Left ventricle myocardium inferior (tissue), 1 donor: ENCODE measurements around the gene TFEB. TPM values are rescaled to one million over a fixed set of nuclear protein-coding genes. Genes with fewer than 3 reads are reported as not detected.

Experiments used
- DNase-seq: peaks from one replicate; pipeline ENCODE4 v3.0.0-alpha.2; 2020
- H3K27ac ChIP-seq: fragments of 200-600 bp; replicated peaks from 2 replicates; pipeline ENCODE4 v1.8.0; 2021
- H3K27me3 ChIP-seq: fragments of 200-600 bp; 2 replicates; pipeline ENCODE4 v1.8.0; 2021; ENCODE audit warnings: low read depth
- H3K36me3 ChIP-seq: fragments of 200-600 bp; 2 replicates; pipeline ENCODE4 v1.8.0; 2021
- H3K4me1 ChIP-seq: fragments of 200-600 bp; 2 replicates; pipeline ENCODE4 v1.8.0; 2021
- H3K4me3 ChIP-seq: fragments of 200-600 bp; 2 replicates; pipeline ENCODE4 v1.8.0; 2021; ENCODE audit warnings: mild to moderate bottlenecking, moderate library complexity
- H3K9me3 ChIP-seq: fragments of 200-600 bp; replicated peaks from 2 replicates; pipeline ENCODE4 v1.8.0; 2021
- CTCF ChIP-seq: fragments of 200-600 bp; IDR thresholded peaks from 2 replicates; pipeline ENCODE4 v1.8.0; 2021; ENCODE audit warnings: antibody characterized with exemption, mild to moderate bottlenecking, borderline replicate concordance
- intact Hi-C: fragments of 100-400 bp; cut with micrococcal nuclease; formaldehyde crosslinking; loops from one replicate; pipeline ENCODE4 v1.11.0; 2022
- total RNA-seq: library from RNA; stranded (reverse); fragmentation: NEBNext Ultra II Directional; extraction: Animal tissue kit (Norgen Biotek cat#: 25700); gene quantifications from one replicate; pipeline ENCODE4 v1.2.1, GENCODE V29; 2021
- donor health status: DM: no; HTN: yes; CAD: no; lungs with severe emphysema.

The TFEB gene
- total RNA-seq, 1 donor from 2014 or later: 39.9 TPM

GRCh38 chr6:41758641-41759035, 23.2 kb upstream of the TFEB start:
- Histone ChIP-seq H3K4me3 (no peak overlapping the region), H3K36me3 (no peaks in the 10 kb centered on the region), H3K4me1 (no peaks in the 10 kb centered on the region), H3K9me3 (no peaks in the 10 kb centered on the region), H3K27me3 (no peaks in the 10 kb centered on the region), H3K27ac (no peak overlapping the region)
- no peak for DNase-seq
- no peak for TF ChIP-seq CTCF
- intact Hi-C loops: no loop called here

DNA sequence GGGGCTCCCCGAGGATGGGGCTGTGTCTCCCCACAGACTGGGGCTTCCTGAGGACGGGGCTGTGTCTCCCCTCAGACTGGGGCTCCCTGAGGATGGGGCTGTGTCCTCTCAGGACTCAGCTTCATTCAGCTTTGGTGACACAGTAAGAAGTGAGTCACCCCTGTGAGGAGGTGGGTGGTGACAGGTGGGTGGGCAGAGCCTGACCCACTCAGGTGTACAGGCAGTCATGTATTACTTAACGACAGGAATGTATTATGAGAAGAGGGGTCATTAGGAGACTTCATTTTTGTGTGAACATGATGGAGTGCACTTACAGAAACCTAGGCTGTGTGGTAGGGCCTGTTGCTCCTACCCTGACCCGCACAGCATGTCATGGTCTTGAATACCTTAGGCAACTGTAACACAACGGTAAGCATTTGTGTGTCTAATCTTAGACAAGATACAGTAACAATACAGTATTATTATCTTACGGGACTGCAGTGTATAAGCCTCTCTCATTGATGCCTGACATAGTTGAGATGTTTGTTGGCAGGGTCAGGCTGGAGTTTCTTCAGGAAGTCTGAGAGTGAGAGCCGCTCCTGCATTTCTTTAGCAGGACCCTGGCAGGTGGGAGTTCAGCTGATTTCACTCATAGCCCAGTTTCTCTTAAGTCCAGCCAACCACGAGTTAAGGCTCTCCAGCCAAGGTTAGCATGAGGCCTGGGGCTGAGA, 22.7 kb upstream of the TFEB start:
- no peaks in the 10 kb centered on the region for H3K9me3 ChIP-seq
- intact Hi-C loops: no loop called here
- H3K27me3 ChIP-seq: no peaks in the 10 kb centered on the region
- H3K4me1 ChIP-seq: no peaks in the 10 kb centered on the region
- DNase-seq: no peak
- no peak overlapping the region for H3K27ac ChIP-seq
- H3K4me3 ChIP-seq: no peak overlapping the region
- H3K36me3 ChIP-seq: no peaks in the 10 kb centered on the region
- TF ChIP-seq CTCF: no peak

- Histone ChIP-seq H3K27ac (no peak overlapping the region), H3K9me3 (no peaks in the 10 kb centered on the region), H3K4me3 (no peak overlapping the region), H3K27me3 (no peaks in the 10 kb centered on the region), H3K36me3 (no peaks in the 10 kb centered on the region), H3K4me1 (no peaks in the 10 kb centered on the region)
- intact Hi-C loops: no loop called here
- TF ChIP-seq CTCF: no peak
- DNase-seq: no peak
These were observed 21.9 kb upstream of the TFEB start for GRCh38 chr6:41757271-41757670.

DNA sequence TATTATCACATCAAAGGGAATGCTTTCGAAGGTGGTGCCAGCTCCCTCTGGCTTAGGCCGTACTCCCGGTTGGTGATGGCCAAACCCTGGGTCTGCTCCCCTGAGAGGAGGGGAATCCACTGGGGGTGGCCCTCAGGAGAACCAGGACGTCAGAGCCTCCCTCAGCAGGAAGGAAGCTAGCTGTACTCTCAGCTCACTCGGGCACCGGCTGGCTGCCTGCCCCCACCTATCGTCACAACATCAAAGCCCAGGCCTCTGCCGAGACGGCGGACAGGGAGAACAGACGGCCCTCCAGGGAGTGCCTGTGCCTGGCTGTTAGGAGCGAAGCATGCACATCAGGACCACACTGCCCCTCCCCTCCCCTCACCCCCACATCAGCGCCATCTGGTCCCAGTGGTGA, 20.9 kb upstream of the TFEB start:
- no peaks in the 10 kb centered on the region for H3K4me1 ChIP-seq
- DNase-seq: no peak
- no peak for TF ChIP-seq CTCF
- H3K9me3 ChIP-seq: no peaks in the 10 kb centered on the region
- no peak overlapping the region for H3K4me3 ChIP-seq
- H3K27ac ChIP-seq: no peak overlapping the region
- H3K27me3 ChIP-seq: no peaks in the 10 kb centered on the region
- intact Hi-C loops: no loop called here
- H3K36me3 ChIP-seq: no peaks in the 10 kb centered on the region

GRCh38 chr6:41755895-41756294, 20.5 kb upstream of the TFEB start:
- intact Hi-C loops: no loop called here
- Histone ChIP-seq H3K27me3 (no peaks in the 10 kb centered on the region), H3K9me3 (no peaks in the 10 kb centered on the region), H3K4me3 (no peak overlapping the region), H3K4me1 (no peaks in the 10 kb centered on the region), H3K27ac (no peak overlapping the region), H3K36me3 (no peaks in the 10 kb centered on the region)
- no peak for DNase-seq
- TF ChIP-seq CTCF: no peak
